Measurements from ENCODE around the gene SEPTIN10.
"Not testable (repeated sequence)": the region's sequence is repeated elsewhere in the genome, so short reads cannot be mapped to it uniquely, and the experiment has no call there.

SEPTIN10 gene

DNA sequence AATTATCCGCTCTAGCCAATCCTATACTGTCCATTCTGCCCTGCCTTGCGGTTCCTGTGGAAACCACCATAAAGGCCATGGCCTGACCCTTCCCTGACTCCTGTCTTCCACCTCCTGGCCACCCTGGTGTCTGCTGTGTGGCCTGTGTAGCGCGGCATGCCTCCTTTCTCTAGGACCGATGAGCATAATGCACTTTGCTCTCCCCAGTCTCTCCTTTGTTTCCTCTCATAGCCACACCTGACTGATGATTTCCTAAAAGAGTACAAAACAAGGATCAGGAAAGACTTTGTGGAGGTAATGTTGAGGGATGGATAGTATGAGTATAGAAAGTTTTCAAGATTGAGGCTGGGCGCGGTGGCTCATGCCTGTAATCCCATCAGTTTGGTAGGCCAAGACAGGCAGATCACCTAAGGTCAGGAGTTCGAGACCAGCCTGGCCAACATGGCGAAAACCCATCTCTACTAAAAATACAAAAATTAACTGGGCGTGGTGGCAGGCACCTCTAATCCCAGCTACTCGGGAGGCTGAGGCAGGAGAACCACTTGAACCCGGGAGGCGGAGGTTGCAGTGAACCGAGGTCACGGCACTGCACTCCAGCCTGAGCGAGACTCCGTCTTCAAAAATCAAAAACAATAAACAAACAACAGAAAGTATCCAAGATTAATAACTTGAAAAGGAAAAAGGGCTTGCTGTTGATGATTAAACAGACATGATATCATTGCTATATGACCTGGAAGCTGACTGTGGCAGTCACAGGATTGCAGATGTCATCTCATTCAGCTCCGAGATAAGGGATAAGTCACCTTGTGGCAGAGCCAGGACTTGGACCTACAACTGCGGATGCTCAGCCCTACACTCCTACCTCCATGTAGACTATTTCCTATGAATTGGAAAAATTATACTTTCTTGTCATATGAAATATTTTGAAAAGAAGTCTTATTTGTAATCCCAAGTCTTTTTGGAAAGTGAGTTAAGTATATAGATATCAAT lies 17.0 kb upstream of the SEPTIN10 start:
- no peak overlapping the region for H3K4me3 ChIP-seq (ENCODE audit: low read depth in 1 of 2, low read length in 2 of 2)
- no peaks in the 10 kb centered on the region for H3K27me3 ChIP-seq (ENCODE audit: low read depth, low read length)
- H3K4me1 ChIP-seq (ENCODE audit: control insufficient read depth in 1 of 2, insufficient read depth in 2 of 2, low read length in 2 of 2): no peaks in the 10 kb centered on the region
- no peak overlapping the region for H3K27ac ChIP-seq (ENCODE audit: low read length)
- H3K9me3 ChIP-seq (ENCODE audit: control insufficient read depth in 1 of 2, low read length in 2 of 2): no peaks in the 10 kb centered on the region
- H3K36me3 ChIP-seq (ENCODE audit: control insufficient read depth in 1 of 2, insufficient read depth in 2 of 2, low read length in 2 of 2): no peaks in the 10 kb centered on the region

DNA sequence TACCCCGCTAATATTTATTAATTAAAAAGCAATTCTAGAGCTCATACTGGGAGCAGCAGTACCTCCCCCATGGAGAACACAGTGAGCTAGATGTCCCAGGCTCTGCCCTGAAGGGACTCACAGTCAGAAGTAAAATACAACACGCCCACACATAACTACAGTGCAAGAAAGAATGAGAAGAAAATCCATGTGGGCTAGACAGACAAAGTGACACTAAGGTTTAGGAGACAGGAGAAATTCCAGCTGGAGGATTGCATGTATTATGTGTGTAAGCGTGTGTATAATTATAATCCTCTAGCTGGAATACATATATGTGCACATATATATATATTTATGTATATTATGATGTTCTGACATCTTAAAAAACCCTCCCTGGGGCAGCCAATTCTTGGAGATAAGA lies 16.1 kb upstream of the SEPTIN10 start:
- Histone ChIP-seq H3K27me3 (ENCODE audit: low read depth, low read length) (no peaks in the 10 kb centered on the region), H3K4me3 (ENCODE audit: low read depth in 1 of 2, low read length in 2 of 2) (no peak overlapping the region), H3K27ac (ENCODE audit: low read length) (no peak overlapping the region), H3K36me3 (ENCODE audit: control insufficient read depth in 1 of 2, insufficient read depth in 2 of 2, low read length in 2 of 2) (no peaks in the 10 kb centered on the region), H3K4me1 (ENCODE audit: control insufficient read depth in 1 of 2, insufficient read depth in 2 of 2, low read length in 2 of 2) (no peaks in the 10 kb centered on the region), H3K9me3 (ENCODE audit: control insufficient read depth in 1 of 2, low read length in 2 of 2) (no peaks in the 10 kb centered on the region)

DNA sequence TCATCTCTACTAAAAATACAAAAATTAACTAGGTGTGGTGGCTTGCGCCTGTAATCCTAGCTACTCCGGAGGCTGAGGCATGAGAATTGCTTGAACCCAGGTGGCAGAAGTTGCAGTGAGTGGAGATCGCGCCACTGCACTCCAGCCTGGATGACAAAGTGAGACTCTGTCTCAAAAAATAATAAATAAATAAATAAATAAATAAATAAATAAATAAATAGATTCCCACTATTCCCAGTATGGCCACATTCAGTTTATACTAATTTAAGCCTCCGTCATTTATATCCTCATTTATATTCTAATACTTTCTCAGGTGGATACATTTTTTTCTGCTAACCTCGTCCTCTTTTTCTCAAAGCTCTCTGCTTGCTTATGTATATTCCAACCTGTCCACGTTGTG lies 14.6 kb upstream of the SEPTIN10 start:
- not testable (repeated sequence) for H3K9me3 ChIP-seq (ENCODE audit: control insufficient read depth in 1 of 2, low read length in 2 of 2); H3K4me1 ChIP-seq (ENCODE audit: control insufficient read depth in 1 of 2, insufficient read depth in 2 of 2, low read length in 2 of 2); H3K36me3 ChIP-seq (ENCODE audit: control insufficient read depth in 1 of 2, insufficient read depth in 2 of 2, low read length in 2 of 2); H3K27ac ChIP-seq (ENCODE audit: low read length); H3K27me3 ChIP-seq (ENCODE audit: low read depth, low read length); H3K4me3 ChIP-seq (ENCODE audit: low read depth in 1 of 2, low read length in 2 of 2)

DNA sequence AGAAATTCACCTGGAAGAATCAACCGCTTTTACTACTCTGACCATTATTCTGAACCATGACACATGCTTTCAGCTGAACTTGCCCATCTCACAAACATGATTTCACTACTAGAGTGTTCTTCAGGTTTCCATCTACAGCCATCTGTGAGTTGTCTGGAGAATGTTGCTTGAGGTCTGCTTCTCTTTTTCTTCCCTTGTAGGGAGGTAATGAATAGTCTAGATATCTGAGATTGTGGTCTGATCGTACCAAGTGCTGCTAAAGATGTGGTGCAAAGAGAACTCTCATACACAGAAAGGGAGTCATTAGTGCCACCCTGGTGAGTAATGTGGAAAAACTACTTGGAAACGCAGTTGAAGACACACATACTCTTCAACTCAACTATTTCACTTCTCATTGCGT lies 10.6 kb upstream of the SEPTIN10 start:
- no peaks in the 10 kb centered on the region for H3K9me3 ChIP-seq (ENCODE audit: control insufficient read depth in 1 of 2, low read length in 2 of 2)
- no peak overlapping the region for H3K4me3 ChIP-seq (ENCODE audit: low read depth in 1 of 2, low read length in 2 of 2)
- no peak overlapping the region for H3K27ac ChIP-seq (ENCODE audit: low read length)

DNA sequence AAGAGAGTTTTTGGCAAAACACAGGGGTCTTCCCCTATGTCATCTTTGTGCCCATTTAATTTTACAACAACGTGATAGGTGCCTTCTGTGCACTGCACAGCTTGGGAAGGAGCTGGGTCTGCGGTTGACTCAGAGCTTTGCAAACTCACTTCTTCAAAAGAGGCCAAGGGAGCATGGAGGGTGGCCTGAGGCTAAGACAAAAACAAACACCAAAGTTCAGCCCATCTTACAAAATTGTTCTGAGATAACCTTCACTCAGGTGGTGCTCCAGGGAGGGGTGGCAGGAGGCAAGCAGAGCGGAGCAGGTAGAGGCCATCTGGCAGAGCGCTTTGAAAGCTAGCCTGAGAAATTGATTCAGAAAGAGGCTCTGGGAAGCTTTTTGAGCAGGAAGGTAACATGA lies 10.2 kb upstream of the SEPTIN10 start:
- Histone ChIP-seq H3K4me1 (ENCODE audit: control insufficient read depth in 1 of 2, insufficient read depth in 2 of 2, low read length in 2 of 2) (no peaks in the 10 kb centered on the region), H3K27me3 (ENCODE audit: low read depth, low read length) (no peaks in the 10 kb centered on the region), H3K36me3 (ENCODE audit: control insufficient read depth in 1 of 2, insufficient read depth in 2 of 2, low read length in 2 of 2) (no peaks in the 10 kb centered on the region), H3K4me3 (ENCODE audit: low read depth in 1 of 2, low read length in 2 of 2) (no peak overlapping the region), H3K9me3 (ENCODE audit: control insufficient read depth in 1 of 2, low read length in 2 of 2) (no peaks in the 10 kb centered on the region), H3K27ac (ENCODE audit: low read length) (no peak overlapping the region)

More for the DNA sequence above, 10.6 kb upstream of the SEPTIN10 start:
- H3K36me3 ChIP-seq (ENCODE audit: control insufficient read depth in 1 of 2, insufficient read depth in 2 of 2, low read length in 2 of 2): no peaks in the 10 kb centered on the region
- H3K27me3 ChIP-seq (ENCODE audit: low read depth, low read length): no peaks in the 10 kb centered on the region
- H3K4me1 ChIP-seq (ENCODE audit: control insufficient read depth in 1 of 2, insufficient read depth in 2 of 2, low read length in 2 of 2): no peaks in the 10 kb centered on the region

DNA sequence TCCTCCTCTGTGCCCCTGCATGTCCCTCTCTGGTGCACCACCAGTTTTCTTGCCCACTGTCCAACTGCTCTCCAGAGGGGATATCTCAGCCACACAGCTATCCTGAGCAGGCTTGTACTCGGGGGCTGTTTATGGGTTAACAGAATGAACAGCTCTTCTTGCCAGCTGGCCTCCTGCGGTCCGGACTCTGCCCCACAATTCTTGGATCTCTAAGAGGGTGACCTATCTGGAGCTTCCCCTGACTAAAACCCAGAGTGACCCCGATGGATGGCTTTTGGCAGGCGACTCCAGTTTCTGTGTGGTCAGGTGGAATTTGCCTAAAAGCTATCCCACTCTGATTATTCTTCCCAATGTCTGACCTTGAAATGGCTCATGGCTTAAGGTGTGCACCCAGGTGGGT lies 9.5 kb upstream of the SEPTIN10 start:
- H3K27me3 ChIP-seq (ENCODE audit: low read depth, low read length): no peaks in the 10 kb centered on the region
- no peaks in the 10 kb centered on the region for H3K9me3 ChIP-seq (ENCODE audit: control insufficient read depth in 1 of 2, low read length in 2 of 2)
- H3K4me1 ChIP-seq (ENCODE audit: control insufficient read depth in 1 of 2, insufficient read depth in 2 of 2, low read length in 2 of 2): no peaks in the 10 kb centered on the region
- no peak overlapping the region for H3K27ac ChIP-seq (ENCODE audit: low read length)
- no peaks in the 10 kb centered on the region for H3K36me3 ChIP-seq (ENCODE audit: control insufficient read depth in 1 of 2, insufficient read depth in 2 of 2, low read length in 2 of 2)
- H3K4me3 ChIP-seq (ENCODE audit: low read depth in 1 of 2, low read length in 2 of 2): no peak overlapping the region

DNA sequence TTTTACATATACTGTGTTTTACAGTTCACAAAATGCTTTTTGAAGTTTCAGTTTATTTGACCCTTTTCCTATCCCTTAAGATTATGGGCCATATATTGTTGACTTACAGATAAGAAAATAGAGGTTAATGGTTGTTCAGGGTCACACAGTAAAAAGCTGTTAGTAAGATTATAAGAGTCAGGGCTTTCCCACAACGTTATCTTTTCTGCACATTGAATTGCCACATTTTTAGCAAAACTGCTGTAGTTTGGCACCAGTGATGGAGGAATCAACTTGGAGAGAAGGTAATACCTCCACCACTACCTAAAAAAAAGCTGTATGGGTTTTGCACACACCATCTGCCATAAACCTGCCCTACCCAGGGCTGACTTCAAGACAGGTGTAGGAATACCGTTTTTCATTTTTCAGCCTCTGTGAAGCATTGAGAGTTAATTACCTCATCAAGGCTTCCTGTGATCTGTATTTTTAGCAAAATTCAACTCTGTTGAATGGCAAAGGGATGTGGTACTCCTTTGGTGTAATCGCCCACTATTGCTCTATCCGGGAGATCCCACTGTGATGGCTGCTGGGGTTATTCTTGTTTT lies 5.4 kb upstream of the SEPTIN10 start:
- no peak overlapping the region for H3K4me3 ChIP-seq (ENCODE audit: low read depth in 1 of 2, low read length in 2 of 2)
- H3K4me1 ChIP-seq (ENCODE audit: control insufficient read depth in 1 of 2, insufficient read depth in 2 of 2, low read length in 2 of 2): peaks cover 5 to 21% of the 10 kb centered on the region in 2 donors
- H3K27ac ChIP-seq (ENCODE audit: low read length): no peak overlapping the region
- no peaks in the 10 kb centered on the region for H3K36me3 ChIP-seq (ENCODE audit: control insufficient read depth in 1 of 2, insufficient read depth in 2 of 2, low read length in 2 of 2)
- no peaks in the 10 kb centered on the region for H3K27me3 ChIP-seq (ENCODE audit: low read depth, low read length)
- H3K9me3 ChIP-seq (ENCODE audit: control insufficient read depth in 1 of 2, low read length in 2 of 2): no peaks in the 10 kb centered on the region

DNA sequence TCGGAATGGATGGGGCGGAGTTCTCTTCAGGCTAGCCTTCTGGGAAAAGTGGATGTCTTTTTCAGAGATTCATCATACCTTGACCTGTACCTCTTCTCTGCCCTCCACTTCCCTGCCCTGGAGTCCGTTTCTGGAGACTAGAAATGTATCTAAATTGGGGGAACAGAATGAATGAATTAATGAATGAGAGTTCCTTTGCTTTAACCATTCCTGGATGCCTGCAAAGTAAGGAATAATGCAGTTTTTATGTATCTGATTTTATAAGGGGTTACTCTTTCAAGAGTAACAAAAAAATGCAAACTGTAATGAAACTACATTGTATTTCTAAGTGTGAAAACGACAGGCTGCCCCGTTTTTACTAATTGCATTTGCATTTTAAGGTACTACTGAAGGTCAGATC lies 2.4 kb upstream of the SEPTIN10 start:
- Histone ChIP-seq H3K27ac (ENCODE audit: low read length) (no peak overlapping the region), H3K27me3 (ENCODE audit: low read depth, low read length) (no peaks in the 10 kb centered on the region), H3K36me3 (ENCODE audit: control insufficient read depth in 1 of 2, insufficient read depth in 2 of 2, low read length in 2 of 2) (no peaks in the 10 kb centered on the region), H3K4me1 (ENCODE audit: control insufficient read depth in 1 of 2, insufficient read depth in 2 of 2, low read length in 2 of 2) (peaks cover 14 to 35% of the 10 kb centered on the region in 2 donors), H3K4me3 (ENCODE audit: low read depth in 1 of 2, low read length in 2 of 2) (peak overlapping the region; percentile 61 to 77), H3K9me3 (ENCODE audit: control insufficient read depth in 1 of 2, low read length in 2 of 2) (no peaks in the 10 kb centered on the region)

DNA sequence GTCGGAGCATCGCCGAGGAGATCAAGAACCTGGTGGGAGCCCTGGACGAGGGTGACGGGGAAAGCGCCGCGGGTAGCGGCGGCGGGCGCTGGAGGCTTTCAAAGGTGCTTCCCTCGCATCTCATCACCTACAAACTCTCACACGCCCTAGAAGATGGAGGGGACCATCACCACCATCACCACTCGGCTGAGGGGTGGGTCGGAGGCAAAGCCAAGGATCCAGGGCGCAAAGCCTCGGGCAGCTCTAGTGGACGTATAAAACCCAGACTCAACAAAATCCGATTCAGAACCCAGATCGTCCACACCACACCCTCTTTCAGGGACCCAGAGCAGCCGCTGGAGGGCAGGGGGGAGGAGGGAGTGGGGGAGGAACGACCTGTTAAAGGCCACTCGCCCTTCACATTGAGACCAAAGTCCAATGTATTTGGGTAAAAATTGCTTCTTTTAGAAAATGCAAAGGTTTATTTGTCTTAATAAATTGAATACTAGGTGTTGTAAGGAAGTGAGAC lies 1.9 kb upstream of the SEPTIN10 start:
- Histone ChIP-seq H3K27me3 (ENCODE audit: low read depth, low read length) (no peaks in the 10 kb centered on the region), H3K27ac (ENCODE audit: low read length) (no peak overlapping the region), H3K4me1 (ENCODE audit: control insufficient read depth in 1 of 2, insufficient read depth in 2 of 2, low read length in 2 of 2) (peaks cover 14 to 36% of the 10 kb centered on the region in 2 donors), H3K9me3 (ENCODE audit: control insufficient read depth in 1 of 2, low read length in 2 of 2) (no peaks in the 10 kb centered on the region), H3K4me3 (ENCODE audit: low read depth in 1 of 2, low read length in 2 of 2) (peak overlapping the region; percentile 61 to 77), H3K36me3 (ENCODE audit: control insufficient read depth in 1 of 2, insufficient read depth in 2 of 2, low read length in 2 of 2) (no peaks in the 10 kb centered on the region)

DNA sequence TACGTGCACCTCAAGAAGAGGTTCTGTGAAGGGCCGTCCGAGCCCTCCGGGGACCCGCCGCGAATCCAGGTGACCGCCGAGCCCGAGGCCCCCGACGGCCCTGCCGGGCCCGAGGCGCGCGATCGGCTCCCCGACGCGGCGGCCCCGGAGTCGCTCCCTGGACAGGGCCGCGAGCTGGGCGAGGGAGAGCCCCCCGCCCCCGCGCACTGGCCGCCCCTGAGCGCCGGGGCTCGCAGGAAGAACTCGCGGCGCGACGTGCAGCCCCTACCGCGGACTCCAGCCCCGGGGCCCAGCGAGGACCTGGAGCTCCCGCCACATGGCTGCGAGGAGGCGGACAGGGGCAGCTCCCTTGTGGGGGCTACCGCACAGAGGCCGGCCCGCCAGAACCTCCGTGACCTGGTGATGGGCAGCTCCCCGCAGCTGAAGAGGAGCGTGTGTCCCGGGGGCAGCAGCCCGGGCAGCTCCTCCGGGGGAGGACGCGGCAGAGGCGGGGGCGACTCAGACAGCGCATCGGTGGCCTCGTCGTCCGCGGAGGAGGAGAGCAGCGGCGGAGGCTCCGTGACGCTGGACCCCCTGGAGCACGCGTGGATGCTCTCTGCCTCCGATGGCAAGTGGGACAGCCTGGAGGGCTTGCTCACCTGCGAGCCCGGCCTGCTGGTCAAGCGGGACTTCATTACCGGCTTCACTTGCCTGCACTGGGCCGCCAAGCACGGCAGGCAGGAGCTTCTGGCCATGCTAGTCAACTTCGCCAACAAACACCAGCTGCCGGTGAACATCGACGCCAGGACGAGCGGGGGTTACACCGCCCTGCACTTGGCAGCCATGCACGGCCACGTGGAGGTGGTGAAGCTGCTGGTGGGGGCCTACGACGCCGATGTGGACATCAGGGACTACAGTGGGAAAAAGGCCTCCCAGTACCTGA lies 1.2 kb upstream of the SEPTIN10 start:
- Histone ChIP-seq H3K27me3 (ENCODE audit: low read depth, low read length) (no peaks in the 10 kb centered on the region), H3K4me1 (ENCODE audit: control insufficient read depth in 1 of 2, insufficient read depth in 2 of 2, low read length in 2 of 2) (peaks cover 14 to 36% of the 10 kb centered on the region in 2 donors), H3K27ac (ENCODE audit: low read length) (no peak overlapping the region), H3K36me3 (ENCODE audit: control insufficient read depth in 1 of 2, insufficient read depth in 2 of 2, low read length in 2 of 2) (no peaks in the 10 kb centered on the region), H3K4me3 (ENCODE audit: low read depth in 1 of 2, low read length in 2 of 2) (peak overlapping the region; percentile 61 to 77), H3K9me3 (ENCODE audit: control insufficient read depth in 1 of 2, low read length in 2 of 2) (no peaks in the 10 kb centered on the region)

All from muscle layer of duodenum (tissue), 2 donors.